ENCODE data around the gene FAM136A.
"Not testable (repeated sequence)": the region's sequence is repeated elsewhere in the genome, so short reads cannot be mapped to it uniquely, and the experiment has no call there.

FAM136A gene

GRCh38 chr2:70297828-70298227 lies 4.0 kb downstream of the FAM136A start:
- not testable (repeated sequence) for DNase-seq (ENCODE audit: low spot score)

- no peak for DNase-seq (ENCODE audit: low spot score)
Measured at GRCh38 chr2:70283500-70284191, 18.2 kb downstream of the FAM136A start.

GRCh38 chr2:70282439-70282838 lies 19.4 kb downstream of the FAM136A start:
- no peak for DNase-seq (ENCODE audit: low spot score)

GRCh38 chr2:70280242-70280798 lies 21.5 kb downstream of the FAM136A start:
- no peak for DNase-seq (ENCODE audit: low spot score)

GRCh38 chr2:70270323-70270722 lies 31.5 kb downstream of the FAM136A start:
- DNase-seq (ENCODE audit: low spot score) = no peak

GRCh38 chr2:70269422-70270302 lies 32.2 kb downstream of the FAM136A start:
- not testable (repeated sequence) for DNase-seq (ENCODE audit: low spot score)

- not testable (repeated sequence) for DNase-seq (ENCODE audit: low spot score)
Measured at GRCh38 chr2:70266925-70267324, 34.9 kb downstream of the FAM136A start.

- DNase-seq (ENCODE audit: low spot score) = no peak
Measured at GRCh38 chr2:70261501-70261900, 40.4 kb downstream of the FAM136A start.

- no peak for DNase-seq (ENCODE audit: low spot score)
Measured at GRCh38 chr2:70258532-70258875, 43.4 kb downstream of the FAM136A start.

- DNase-seq (ENCODE audit: low spot score) = no peak
Measured at GRCh38 chr2:70255637-70256314, 46.1 kb downstream of the FAM136A start.

- DNase-seq (ENCODE audit: low spot score) = no peak
Measured at GRCh38 chr2:70250434-70250833, 51.4 kb downstream of the FAM136A start.

GRCh38 chr2:70248181-70248847 lies 53.6 kb downstream of the FAM136A start, which contains the start of gene TIA1:
TIA1 (minus strand) TSS chr2:70248628; CDS start chr2:70248430, 198 bp downstream.
- peak; percentile 100 for DNase-seq (ENCODE audit: low spot score)

- peak; percentile 21 for DNase-seq (ENCODE audit: low spot score)
Measured at GRCh38 chr2:70247364-70248180, 54.3 kb downstream of the FAM136A start.

Measured in kidney capillary endothelial cell (primary cell).